Activated CD8-positive, alpha-beta memory T cell treated with anti-CD3 and anti-CD28 coated beads, Interleukin-2, amount 50 U/mL, for 4 hours (primary cell): ENCODE measurements around the gene GABRB2.

Experiments used
- DNase-seq: peaks from one replicate; pipeline ENCODE4 v3.0.0-alpha.2; 2020

The GABRB2 gene

GRCh38 chr5:161471211-161471950 lies 75.1 kb downstream of the GABRB2 start:
- DNase-seq, result no peak

DNA sequence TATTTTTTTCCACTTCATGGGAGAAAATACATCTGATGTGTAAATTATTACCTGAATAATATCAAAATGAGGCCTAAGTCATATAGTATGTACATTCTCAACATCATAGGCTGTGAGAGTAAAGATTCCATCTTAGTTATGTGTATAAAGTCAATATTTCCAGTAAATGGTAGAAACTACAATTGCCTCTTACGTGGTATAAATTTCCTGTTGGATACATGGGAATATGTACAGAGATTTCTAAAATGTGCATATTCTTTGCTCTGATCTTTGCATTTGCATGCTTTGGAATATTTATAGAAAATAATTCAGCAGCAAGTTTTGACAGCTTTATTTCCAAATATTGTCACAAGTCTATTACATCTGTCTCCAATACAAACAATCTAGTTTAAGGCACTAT lies 78.8 kb downstream of the GABRB2 start:
- no peak for DNase-seq

- DNase-seq, result no peak
Observed at GRCh38 chr5:161460741-161461140, 85.8 kb downstream of the GABRB2 start.

DNA sequence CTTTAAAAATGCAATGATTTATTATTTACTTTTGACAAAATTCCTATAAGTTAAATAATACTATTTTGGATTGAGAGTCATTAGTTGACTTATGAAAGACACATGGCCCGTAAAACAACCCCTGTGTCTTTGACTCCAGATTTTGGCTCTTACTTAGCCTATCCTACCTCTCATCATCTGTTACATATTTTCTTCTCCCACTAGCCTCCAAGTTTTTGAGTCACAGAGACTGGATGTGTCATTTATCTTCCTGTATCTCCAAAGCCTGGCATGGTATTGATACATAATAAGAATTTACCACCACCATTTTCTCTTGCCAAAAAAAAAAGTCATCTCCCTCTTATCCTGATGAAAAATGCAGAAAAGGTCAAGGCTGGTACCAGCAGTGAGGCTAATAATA lies 99.9 kb downstream of the GABRB2 start:
- DNase-seq, result no peak

GRCh38 chr5:161442471-161442870 lies 104.1 kb downstream of the GABRB2 start:
- DNase-seq, result no peak

- no peak for DNase-seq
Observed at GRCh38 chr5:161432798-161433197, 113.7 kb downstream of the GABRB2 start.

DNA sequence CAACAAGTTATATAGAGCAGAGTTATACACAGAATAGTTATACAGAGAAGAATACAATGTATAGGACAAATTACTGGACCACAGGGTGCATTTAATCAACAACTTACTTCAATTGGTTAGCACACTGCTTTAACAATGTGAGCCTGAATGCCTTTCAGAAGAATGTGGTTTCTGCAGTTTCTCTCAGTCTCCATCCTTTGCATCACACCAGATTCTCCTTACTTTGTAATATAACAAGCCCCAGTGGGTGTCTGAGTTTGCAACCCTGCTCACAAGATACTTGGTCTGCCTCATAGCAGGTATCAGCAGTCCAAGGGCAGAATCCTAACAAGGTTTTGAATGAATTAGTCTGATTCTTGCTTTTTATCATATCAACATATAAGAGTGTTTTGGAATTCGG lies 114.6 kb downstream of the GABRB2 start:
- no peak for DNase-seq

DNA sequence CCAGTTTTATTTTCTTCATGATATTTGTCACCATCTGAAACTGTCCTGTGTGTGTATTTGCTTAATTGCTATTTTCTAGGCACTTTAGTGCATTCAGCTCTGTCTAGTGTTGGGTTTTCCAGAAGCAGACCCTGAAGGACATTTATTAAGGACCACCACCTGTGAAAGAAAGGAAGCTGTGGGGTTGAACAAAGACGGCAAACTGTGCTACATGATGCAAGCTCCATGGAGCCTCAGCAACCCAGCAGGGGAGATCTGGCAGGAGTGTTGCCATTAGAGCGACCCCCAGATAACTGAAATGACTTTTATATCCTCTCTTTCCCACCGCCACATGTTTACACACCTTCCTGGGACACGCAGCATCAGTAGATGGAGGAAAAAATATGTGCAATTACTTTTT lies 125.5 kb downstream of the GABRB2 start:
- no peak for DNase-seq

- DNase-seq, result no peak
Observed at GRCh38 chr5:161420521-161420920, 126.0 kb downstream of the GABRB2 start.

DNA sequence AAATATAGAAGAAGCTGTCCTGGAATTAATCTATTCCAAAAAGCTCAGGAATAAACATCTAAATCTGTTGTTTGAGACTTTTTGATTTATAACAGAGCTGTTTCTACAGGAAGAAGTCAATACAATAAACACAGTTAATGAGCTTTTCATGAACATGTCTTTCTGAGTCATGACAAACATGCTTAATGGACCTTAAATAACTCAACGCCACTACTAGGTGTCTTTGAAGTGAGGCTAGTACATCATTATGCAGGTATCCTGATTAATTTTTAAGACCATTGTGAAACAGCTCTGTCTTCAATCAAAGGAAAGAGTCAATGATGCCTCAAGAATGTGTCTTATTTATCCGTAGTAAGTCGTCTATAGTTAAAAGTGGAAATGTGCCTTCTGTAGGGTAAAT lies 131.6 kb downstream of the GABRB2 start:
- no peak for DNase-seq

GRCh38 chr5:161414037-161414436 lies 132.5 kb downstream of the GABRB2 start:
- no peak for DNase-seq

GRCh38 chr5:161412792-161413191 lies 133.7 kb downstream of the GABRB2 start:
- DNase-seq, result no peak

DNA sequence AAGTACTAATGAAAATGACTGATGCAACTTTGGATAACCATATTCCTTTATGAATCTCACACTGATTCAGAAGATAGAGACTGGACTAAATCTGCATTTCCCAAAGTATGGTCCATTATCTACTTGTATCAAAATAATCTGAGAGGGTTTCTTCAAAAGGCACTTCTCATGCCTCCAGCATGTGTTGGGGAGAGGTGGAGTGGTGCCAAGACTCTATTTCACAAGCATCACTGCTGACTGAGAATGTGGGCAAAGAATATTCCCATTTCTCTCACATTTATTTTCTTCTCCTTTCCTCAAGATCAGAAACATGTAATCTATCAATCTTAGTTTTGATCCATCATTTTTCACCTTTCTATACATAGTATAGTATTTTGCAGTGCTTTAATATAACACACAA lies 135.4 kb downstream of the GABRB2 start:
- no peak for DNase-seq

GRCh38 chr5:161410640-161411039 lies 135.9 kb downstream of the GABRB2 start:
- DNase-seq, result no peak

GRCh38 chr5:161409471-161409870 lies 137.1 kb downstream of the GABRB2 start:
- DNase-seq, result no peak

DNA sequence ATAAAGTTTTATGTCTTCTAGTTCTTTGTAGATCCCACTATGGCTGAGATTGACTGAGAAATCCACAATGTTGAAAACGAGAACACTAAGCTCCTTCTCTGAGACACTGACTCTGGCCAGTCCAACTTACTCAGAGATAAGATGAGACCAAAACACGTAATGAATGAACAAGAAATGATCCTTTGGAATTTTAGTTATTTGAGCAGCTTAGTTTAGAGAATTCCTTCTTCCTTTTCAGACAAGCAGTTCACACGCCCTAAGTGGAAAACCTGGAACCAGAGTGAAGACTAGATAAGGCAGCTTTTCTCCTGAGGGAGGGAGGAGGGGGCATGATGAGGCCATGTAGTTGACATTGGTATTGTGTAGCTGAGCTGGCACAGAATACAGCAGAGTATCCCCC lies 139.6 kb downstream of the GABRB2 start:
- DNase-seq, result no peak

DNA sequence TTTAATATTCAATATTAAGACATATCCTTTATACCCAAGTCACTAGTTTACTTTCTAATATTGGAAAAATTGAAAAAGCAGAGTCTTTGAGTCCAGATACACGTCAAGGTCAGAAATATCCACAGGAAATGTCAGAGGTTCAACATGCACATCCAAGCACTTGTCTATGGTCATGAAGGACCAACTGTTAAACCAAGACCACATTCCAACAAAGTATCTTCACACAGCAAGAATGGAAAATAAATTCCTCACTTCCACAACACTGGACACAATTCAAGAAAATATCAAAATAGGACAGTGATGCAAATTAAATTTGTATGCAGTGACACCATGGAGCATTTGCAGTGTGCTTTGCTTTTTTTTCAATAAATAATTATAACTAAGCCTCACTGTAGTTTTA lies 142.5 kb downstream of the GABRB2 start:
- no peak for DNase-seq

DNA sequence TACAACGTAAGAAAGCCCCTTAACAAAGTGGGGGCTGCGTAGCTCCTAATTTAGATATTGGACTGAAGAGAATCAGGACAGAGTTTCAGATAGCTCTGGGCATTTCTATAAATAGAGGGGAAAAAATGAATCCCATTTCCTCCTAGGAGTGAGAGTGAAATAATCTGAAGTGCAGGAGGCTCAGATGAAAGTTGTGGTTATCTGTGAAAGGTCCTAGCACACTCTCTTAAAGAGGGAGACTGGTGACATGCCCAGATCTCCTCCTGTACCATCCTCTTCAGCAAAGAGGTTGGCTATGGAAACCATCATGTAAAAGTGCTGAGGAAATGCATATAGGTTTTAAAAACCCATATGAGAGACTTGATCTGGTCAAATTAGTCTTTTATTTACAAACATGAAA lies 143.4 kb downstream of the GABRB2 start:
- no peak for DNase-seq

GRCh38 chr5:161400583-161400982 lies 145.9 kb downstream of the GABRB2 start:
- no peak for DNase-seq

DNA sequence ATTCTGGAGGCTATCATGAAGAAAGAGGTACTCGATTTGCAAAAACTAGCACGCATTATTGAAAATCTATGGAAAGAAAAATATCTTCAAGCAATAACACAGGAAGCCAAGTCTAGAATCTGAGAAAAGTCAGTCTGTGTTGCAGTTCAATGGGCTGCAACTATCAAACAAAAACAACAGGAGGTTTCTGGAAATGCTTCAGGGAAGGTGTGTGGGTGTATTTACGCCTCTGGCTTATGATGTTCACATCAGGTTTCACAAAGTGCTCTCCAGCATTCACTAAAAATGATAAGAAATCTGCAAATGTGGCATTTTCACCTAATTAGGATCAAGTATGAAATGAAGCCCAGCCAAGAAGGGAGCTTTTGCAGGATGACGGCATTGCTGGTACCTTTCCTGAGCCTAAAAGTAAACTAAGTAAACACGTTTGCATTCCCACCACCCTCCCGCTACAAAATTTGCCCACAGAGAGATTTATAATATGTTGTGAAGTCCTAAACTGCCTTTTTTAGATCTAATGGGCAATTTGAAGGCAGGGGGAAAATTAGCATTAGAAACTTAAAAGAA lies 146.4 kb downstream of the GABRB2 start:
- DNase-seq, result no peak

- DNase-seq, result no peak
Observed at GRCh38 chr5:161397448-161397847, 149.1 kb downstream of the GABRB2 start.

DNA sequence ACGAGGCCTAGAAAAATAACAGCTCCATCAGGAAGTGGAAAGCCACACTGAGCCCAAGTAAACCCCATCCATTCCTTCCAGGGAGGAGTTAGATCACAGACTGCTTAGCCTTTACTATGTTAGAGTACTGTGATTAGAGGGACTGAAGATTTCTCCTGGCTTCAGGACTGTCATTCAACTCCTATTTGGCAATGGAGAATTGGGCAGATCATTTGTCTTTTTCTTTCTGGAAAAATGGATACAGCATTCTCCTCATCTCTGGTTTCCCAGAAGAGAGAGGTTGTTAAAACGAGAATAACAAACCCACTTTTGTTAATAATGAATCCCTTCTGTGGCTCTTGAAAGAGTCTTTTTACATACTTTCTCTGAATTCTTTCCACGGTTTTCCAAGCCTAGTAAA lies 150.4 kb downstream of the GABRB2 start:
- DNase-seq, result no peak

DNA sequence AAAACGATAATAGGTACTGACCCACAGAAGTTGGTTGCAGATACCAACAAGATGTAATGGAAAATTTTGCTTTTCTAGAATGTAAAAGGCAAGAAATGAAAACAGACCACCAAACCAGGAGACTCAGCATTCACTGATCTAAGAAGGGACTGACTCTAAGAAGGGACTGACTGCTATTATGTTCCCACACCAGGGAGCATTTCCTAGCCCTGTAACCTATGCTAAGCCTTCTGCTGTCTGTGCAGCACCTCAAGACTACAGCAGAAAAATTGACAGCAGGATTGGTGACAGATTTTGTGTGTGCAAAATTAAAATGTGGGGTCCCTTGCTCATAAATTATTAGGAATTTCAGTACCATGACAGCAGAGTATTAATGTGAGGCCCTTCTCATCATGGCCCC lies 154.8 kb downstream of the GABRB2 start:
- DNase-seq, result no peak

DNA sequence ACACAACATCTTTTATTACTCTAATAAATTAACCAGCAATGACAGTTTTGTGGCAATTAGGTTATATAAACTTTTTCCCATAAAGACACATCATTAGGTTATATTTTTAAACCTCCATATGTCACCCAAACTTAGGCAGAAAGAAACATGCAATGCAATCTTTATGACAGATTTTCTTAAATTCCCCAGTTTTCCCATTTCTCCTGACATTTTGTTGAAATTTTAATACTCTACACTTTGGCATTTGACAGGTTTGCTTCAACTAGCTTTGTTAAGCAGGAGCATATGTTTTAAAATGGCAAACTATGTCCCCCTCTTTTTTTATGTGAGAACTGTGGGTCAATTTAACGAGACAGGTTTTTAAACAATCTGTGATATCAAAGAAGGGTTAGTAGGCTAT lies 155.5 kb downstream of the GABRB2 start:
- DNase-seq, result no peak

DNA sequence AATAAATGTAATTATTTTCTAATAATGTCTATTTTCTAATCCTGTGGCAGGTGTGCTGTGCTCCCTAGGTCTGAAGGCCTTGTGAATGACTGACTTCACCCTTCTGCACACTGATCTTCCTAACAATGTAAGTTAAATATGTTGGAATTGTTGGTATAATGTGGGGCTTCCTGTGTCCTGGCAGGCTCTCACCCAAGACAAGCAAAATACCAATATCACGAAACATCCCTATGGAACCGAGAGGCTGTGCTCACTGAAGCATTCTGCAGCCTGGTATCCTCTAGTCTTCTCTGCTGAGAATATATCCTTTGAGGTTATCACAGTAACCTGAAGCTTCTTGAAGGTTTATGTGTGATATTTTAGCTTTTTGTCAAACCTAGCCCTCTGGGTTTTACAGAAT lies 159.4 kb downstream of the GABRB2 start:
- no peak for DNase-seq
